ENCODE data around the gene RNF38. TPM values are rescaled to one million over a fixed set of nuclear protein-coding genes. Genes with fewer than 3 reads are reported as not detected.
A peak's percentile ranks its signal among the peaks of the same experiment; 100 is the strongest.
"Not testable (repeated sequence)": the region's sequence is repeated elsewhere in the genome, so short reads cannot be mapped to it uniquely, and the experiment has no call there.

Gene RNF38
- total RNA-seq, 2 donors from 2014 or later: 8.9 to 14.0 TPM

GRCh38 chr9:36316611-36317317 is 83.3 kb downstream of the RNF38 start:
- ATAC-seq: peak; percentile 25
- TF ChIP-seq POLR2A (IDR thresholded peaks at IDR 0.05): no peak
- TF ChIP-seq, protein P1, sequence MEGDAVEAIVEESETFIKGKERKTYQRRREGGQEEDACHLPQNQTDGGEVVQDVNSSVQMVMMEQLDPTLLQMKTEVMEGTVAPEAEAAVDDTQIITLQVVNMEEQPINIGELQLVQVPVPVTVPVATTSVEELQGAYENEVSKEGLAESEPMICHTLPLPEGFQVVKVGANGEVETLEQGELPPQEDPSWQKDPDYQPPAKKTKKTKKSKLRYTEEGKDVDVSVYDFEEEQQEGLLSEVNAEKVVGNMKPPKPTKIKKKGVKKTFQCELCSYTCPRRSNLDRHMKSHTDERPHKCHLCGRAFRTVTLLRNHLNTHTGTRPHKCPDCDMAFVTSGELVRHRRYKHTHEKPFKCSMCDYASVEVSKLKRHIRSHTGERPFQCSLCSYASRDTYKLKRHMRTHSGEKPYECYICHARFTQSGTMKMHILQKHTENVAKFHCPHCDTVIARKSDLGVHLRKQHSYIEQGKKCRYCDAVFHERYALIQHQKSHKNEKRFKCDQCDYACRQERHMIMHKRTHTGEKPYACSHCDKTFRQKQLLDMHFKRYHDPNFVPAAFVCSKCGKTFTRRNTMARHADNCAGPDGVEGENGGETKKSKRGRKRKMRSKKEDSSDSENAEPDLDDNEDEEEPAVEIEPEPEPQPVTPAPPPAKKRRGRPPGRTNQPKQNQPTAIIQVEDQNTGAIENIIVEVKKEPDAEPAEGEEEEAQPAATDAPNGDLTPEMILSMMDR (IDR thresholded peaks at IDR 0.05): no peak
- Histone ChIP-seq H3K27ac (peak overlapping the region in 3 of 4 donors; percentile 38 to 90 (median 70)), H3K9me3 (no peaks in the 10 kb centered on the region), H3K36me3 (replicated peaks in 1 of 2; ENCODE audit: insufficient read depth in 1 of 2, low read depth in 2 of 2) (no peaks in the 10 kb centered on the region), H3K4me3 (no peak overlapping the region), H3K4me1 (peaks cover 46% of the 10 kb centered on the region), H3K27me3 (no peaks in the 10 kb centered on the region)
- DNase-seq: no peak
- intact Hi-C loops (cut with DNase I): no loop called here
- 33 to 39% methylated on average over 7 to 12 of the region's 12 CpGs for WGBS, 2 donors

DNA sequence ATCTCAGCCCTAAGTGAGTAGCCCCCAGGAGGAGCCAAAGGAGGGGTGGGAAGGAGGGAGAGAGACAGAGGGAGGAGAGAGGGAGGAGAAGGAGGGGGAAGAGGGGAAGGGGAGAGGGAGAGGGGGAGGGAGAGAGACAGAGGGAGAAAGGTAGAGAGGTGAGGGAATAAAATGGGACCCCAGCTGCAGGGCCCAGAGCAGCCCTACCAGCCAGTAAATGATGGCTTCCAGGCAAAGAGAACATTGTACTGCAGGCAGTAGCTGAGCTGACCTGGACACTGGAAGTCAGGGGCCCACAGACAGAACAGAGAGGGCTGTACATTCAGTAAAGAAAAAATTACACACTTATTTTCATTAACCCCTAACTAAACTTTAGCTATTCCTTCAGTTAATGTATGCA is 84.0 kb downstream of the RNF38 start:
- no peak for ATAC-seq
- DNase-seq: no peak
- Histone ChIP-seq H3K4me3 (no peak overlapping the region), H3K9me3 (no peaks in the 10 kb centered on the region), H3K27ac (peak overlapping the region in 2 of 4 donors; percentile 41 to 70), H3K36me3 (replicated peaks in 1 of 2; ENCODE audit: insufficient read depth in 1 of 2, low read depth in 2 of 2) (no peaks in the 10 kb centered on the region), H3K4me1 (peaks cover 46% of the 10 kb centered on the region), H3K27me3 (no peaks in the 10 kb centered on the region)
- intact Hi-C loops (cut with DNase I): no loop called here
- TF ChIP-seq POLR2A (IDR thresholded peaks at IDR 0.05): no peak

GRCh38 chr9:36315283-36315682 is 84.8 kb downstream of the RNF38 start:
- H3K36me3 ChIP-seq (replicated peaks in 1 of 2; ENCODE audit: insufficient read depth in 1 of 2, low read depth in 2 of 2): no peaks in the 10 kb centered on the region
- no peaks in the 10 kb centered on the region for H3K27me3 ChIP-seq
- ATAC-seq (no peak), DNase-seq (no peak)
- intact Hi-C loops (cut with DNase I): no loop called here
- H3K9me3 ChIP-seq: no peaks in the 10 kb centered on the region
- H3K4me1 ChIP-seq: peaks cover 42% of the 10 kb centered on the region
- WGBS, 2 donors: 42 to 60% methylated on average over 2 to 3 of the region's 3 CpGs
- no peak overlapping the region for H3K4me3 ChIP-seq
- H3K27ac ChIP-seq: peak overlapping the region in 2 of 4 donors; percentile 41 to 70
- TF ChIP-seq, protein P1 (IDR thresholded peaks at IDR 0.05): no peak
- TF ChIP-seq POLR2A (IDR thresholded peaks at IDR 0.05): no peak

DNA sequence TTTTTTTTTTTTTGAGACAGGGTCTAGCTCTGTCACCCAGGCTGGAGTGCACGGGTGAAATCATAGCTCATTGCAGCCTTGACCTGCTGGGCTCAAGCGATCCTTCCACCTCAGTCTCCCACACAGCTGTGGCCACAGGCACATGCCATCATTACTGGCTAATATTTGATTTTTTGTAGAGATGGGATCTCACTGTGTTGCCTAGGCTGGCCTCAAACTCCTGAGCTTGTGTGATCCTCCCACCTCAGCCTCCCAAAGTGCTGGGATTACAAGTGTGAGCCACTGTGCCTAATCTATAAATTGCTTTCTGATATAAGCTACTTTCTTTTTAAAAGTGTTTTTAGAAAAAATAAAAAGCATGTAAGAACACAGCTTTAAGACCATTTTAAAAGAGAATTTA is 85.3 kb downstream of the RNF38 start:
- Histone ChIP-seq H3K9me3 (no peaks in the 10 kb centered on the region), H3K4me1 (peaks cover 37% of the 10 kb centered on the region), H3K27me3 (no peaks in the 10 kb centered on the region), H3K4me3 (no peak overlapping the region), H3K36me3 (replicated peaks in 1 of 2; ENCODE audit: insufficient read depth in 1 of 2, low read depth in 2 of 2) (no peaks in the 10 kb centered on the region), H3K27ac (peak overlapping the region in 1 of 4 donors; percentile 70)
- TF ChIP-seq, protein P1 (IDR thresholded peaks at IDR 0.05): no peak
- no peak for TF ChIP-seq POLR2A (IDR thresholded peaks at IDR 0.05)
- intact Hi-C loops (cut with DNase I): no loop called here
- DNase-seq (no peak), ATAC-seq (no peak)
- WGBS, 2 donors: 84 to 90% methylated on average over 2 of the region's 2 CpGs

GRCh38 chr9:36306471-36307306 is 93.4 kb downstream of the RNF38 start:
- DNase-seq: peak in 1 of 4 donors; percentile 17
- H3K4me3 ChIP-seq: no peak overlapping the region
- H3K9me3 ChIP-seq: no peaks in the 10 kb centered on the region
- 38 to 52% methylated on average over 8 of the region's 8 CpGs for WGBS, 2 donors
- TF ChIP-seq POLR2A (IDR thresholded peaks at IDR 0.05): peak in 1 of 3 donors; percentile 48
- TF ChIP-seq, protein P1 (IDR thresholded peaks at IDR 0.05): no peak
- ATAC-seq: peak; percentile 85
- H3K27me3 ChIP-seq: no peaks in the 10 kb centered on the region
- peak overlapping the region; percentile 35 to 70 (median 50) for H3K27ac ChIP-seq
- intact Hi-C loops (cut with DNase I): no loop called here
- no peaks in the 10 kb centered on the region for H3K4me1 ChIP-seq
- no peaks in the 10 kb centered on the region for H3K36me3 ChIP-seq (replicated peaks in 1 of 2; ENCODE audit: insufficient read depth in 1 of 2, low read depth in 2 of 2)

DNA sequence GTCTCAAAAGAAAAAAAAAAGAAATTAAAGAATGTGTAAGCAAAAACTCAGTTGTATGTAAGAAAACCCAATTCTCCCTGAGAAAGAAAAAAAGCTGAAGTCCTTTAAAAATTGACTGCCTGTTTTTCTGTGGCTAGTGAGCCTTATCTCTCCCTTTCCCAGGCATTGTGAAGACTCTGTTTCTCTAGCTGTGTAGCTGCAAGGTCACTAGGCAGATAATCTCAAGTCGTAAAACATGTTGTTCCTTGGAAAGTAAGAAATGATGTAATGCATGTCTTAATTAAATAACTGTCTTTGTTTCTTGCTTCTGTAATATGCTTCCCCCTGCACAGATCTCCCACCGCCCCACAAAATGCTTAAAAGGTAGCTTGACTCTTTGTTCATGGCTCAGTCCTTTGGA is 95.7 kb downstream of the RNF38 start:
- DNase-seq; H3K4me3 ChIP-seq; H3K36me3 ChIP-seq (replicated peaks in 1 of 2; ENCODE audit: insufficient read depth in 1 of 2, low read depth in 2 of 2); H3K9me3 ChIP-seq; ATAC-seq; H3K27ac ChIP-seq; intact Hi-C loops (cut with DNase I); H3K4me1 ChIP-seq; H3K27me3 ChIP-seq: not testable (repeated sequence)
- WGBS, 2 donors: 49 to 53% methylated on average over 2 of the region's 2 CpGs
